T-helper 2 cell treated with Interferon-gamma antibody and Interleukin-4, amounts not matched to agents 5 μg/mL and 100 μg/mL, for 36 hours (primary cell): ENCODE data around the gene CD81.

Source experiments
- DNase-seq: peaks from one replicate; pipeline ENCODE4 v3.0.0; 2021; ENCODE audit warnings: low spot score
- H3K27ac Mint-ChIP-seq: one replicate; pipeline ENCODE4 v1.8.0; 2021; ENCODE audit warnings: mild to moderate bottlenecking, mixed read lengths
- H3K27me3 Mint-ChIP-seq: one replicate; pipeline ENCODE4 v1.8.0; 2021; ENCODE audit warnings: low read depth, mixed read lengths
- H3K36me3 Mint-ChIP-seq: one replicate; pipeline ENCODE4 v1.8.0; 2021; ENCODE audit warnings: low read depth, mixed read lengths
- H3K4me1 Mint-ChIP-seq: one replicate; pipeline ENCODE4 v1.8.0; 2021; ENCODE audit warnings: low read depth, mixed read lengths
- H3K4me3 Mint-ChIP-seq: one replicate; pipeline ENCODE4 v1.8.0; 2022; ENCODE audit warnings: mild to moderate bottlenecking, moderate library complexity, mixed read lengths
- H3K9me3 Mint-ChIP-seq: one replicate; pipeline ENCODE4 v1.8.0; 2021; ENCODE audit warnings: mixed read lengths

CD81 gene

GRCh38 chr11:2439820-2440219, 62.7 kb downstream of the CD81 start:
- no peaks in the 10 kb centered on the region for H3K36me3 Mint-ChIP-seq
- H3K4me1 Mint-ChIP-seq, result peaks cover 1% of the 10 kb centered on the region
- H3K4me3 Mint-ChIP-seq, result no peak overlapping the region
- no peak overlapping the region for H3K27ac Mint-ChIP-seq
- DNase-seq, result no peak
- no peaks in the 10 kb centered on the region for H3K9me3 Mint-ChIP-seq
- H3K27me3 Mint-ChIP-seq, result peaks cover 17% of the 10 kb centered on the region

- H3K36me3 Mint-ChIP-seq, result no peaks in the 10 kb centered on the region
Observed at GRCh38 chr11:2440646-2441045, 63.5 kb downstream of the CD81 start.

GRCh38 chr11:2441171-2441570, 64.1 kb downstream of the CD81 start:
- Mint-ChIP-seq H3K27ac (no peak overlapping the region), H3K9me3 (no peaks in the 10 kb centered on the region), H3K4me1 (peaks cover 4% of the 10 kb centered on the region), H3K36me3 (no peaks in the 10 kb centered on the region), H3K4me3 (no peak overlapping the region), H3K27me3 (peaks cover 22% of the 10 kb centered on the region)
- no peak for DNase-seq

More at GRCh38 chr11:2440646-2441045, 63.5 kb downstream of the CD81 start:
- H3K27me3 Mint-ChIP-seq, result peaks cover 22% of the 10 kb centered on the region
- H3K4me1 Mint-ChIP-seq, result peaks cover 4% of the 10 kb centered on the region
- no peak overlapping the region for H3K4me3 Mint-ChIP-seq
- H3K27ac Mint-ChIP-seq, result no peak overlapping the region
- DNase-seq, result no peak
- no peaks in the 10 kb centered on the region for H3K9me3 Mint-ChIP-seq

GRCh38 chr11:2442589-2442988, 65.5 kb downstream of the CD81 start:
- Mint-ChIP-seq H3K27ac (no peak overlapping the region), H3K27me3 (peaks cover 21% of the 10 kb centered on the region), H3K4me1 (peaks cover 12% of the 10 kb centered on the region), H3K9me3 (no peaks in the 10 kb centered on the region), H3K36me3 (no peaks in the 10 kb centered on the region), H3K4me3 (no peak overlapping the region)
- no peak for DNase-seq

- H3K9me3 Mint-ChIP-seq, result no peaks in the 10 kb centered on the region
- peaks cover 17% of the 10 kb centered on the region for H3K27me3 Mint-ChIP-seq
- no peak for DNase-seq
- H3K27ac Mint-ChIP-seq, result no peak overlapping the region
- H3K4me1 Mint-ChIP-seq, result peaks cover 12% of the 10 kb centered on the region
- H3K4me3 Mint-ChIP-seq, result peak overlapping the region; percentile 11
- no peaks in the 10 kb centered on the region for H3K36me3 Mint-ChIP-seq
Observed at GRCh38 chr11:2443406-2443805, 66.3 kb downstream of the CD81 start.

GRCh38 chr11:2443881-2444820, 67.0 kb downstream of the CD81 start, which contains the start of gene TRPM5:
Gene TRPM5 (minus strand): TSS chr11:2444514. CDS start chr11:2423036, 21,478 bp downstream.
- Mint-ChIP-seq H3K4me1 (peaks cover 12% of the 10 kb centered on the region), H3K9me3 (no peaks in the 10 kb centered on the region), H3K27ac (no peak within 1 kb of the TSS), H3K36me3 (no peaks in the 10 kb centered on the region), H3K4me3 (peak within 1 kb of the TSS; percentile 88), H3K27me3 (peaks cover 14% of the 10 kb centered on the region)
- DNase-seq, result no peak

GRCh38 chr11:2444821-2445745, 68.0 kb downstream of the CD81 start, which contains the start of gene KCNQ1:
Gene KCNQ1 (plus strand): TSS chr11:2445008. CDS start chr11:2445099, 91 bp downstream.
- Mint-ChIP-seq H3K4me3 (peak within 1 kb of the TSS; percentile 88), H3K4me1 (peaks cover 12% of the 10 kb centered on the region), H3K9me3 (no peaks in the 10 kb centered on the region), H3K27ac (no peak within 1 kb of the TSS), H3K27me3 (peaks cover 14% of the 10 kb centered on the region), H3K36me3 (no peaks in the 10 kb centered on the region)
- DNase-seq, result peak; percentile 56

GRCh38 chr11:2445746-2446551, 68.8 kb downstream of the CD81 start:
- DNase-seq, result no peak
- H3K9me3 Mint-ChIP-seq, result no peaks in the 10 kb centered on the region
- no peaks in the 10 kb centered on the region for H3K36me3 Mint-ChIP-seq
- peaks cover 14% of the 10 kb centered on the region for H3K27me3 Mint-ChIP-seq
- H3K27ac Mint-ChIP-seq, result no peak overlapping the region
- H3K4me1 Mint-ChIP-seq, result peaks cover 12% of the 10 kb centered on the region
- H3K4me3 Mint-ChIP-seq, result peak overlapping the region; percentile 88

GRCh38 chr11:2446590-2447252, 69.6 kb downstream of the CD81 start:
- Mint-ChIP-seq H3K27ac (peak overlapping the region; percentile 36), H3K36me3 (no peaks in the 10 kb centered on the region), H3K9me3 (no peaks in the 10 kb centered on the region), H3K4me1 (peaks cover 12% of the 10 kb centered on the region), H3K27me3 (peaks cover 14% of the 10 kb centered on the region), H3K4me3 (peak overlapping the region; percentile 88)
- DNase-seq, result no peak
